LNCaP clone FGC (cell line): ENCODE measurements around the gene LRRC37A3.
A peak's percentile ranks its signal among the peaks of the same experiment; 100 is the strongest.
"Not testable (repeated sequence)": the region's sequence is repeated elsewhere in the genome, so short reads cannot be mapped to it uniquely, and the experiment has no call there.

ENCODE experiments used
- DNase-seq: peaks from one replicate; pipeline ENCODE4 v3.0.0-alpha.2; 2011; ENCODE audit warnings: low read depth
- H3K4me3 ChIP-seq: 2 replicates; pipeline ENCODE4 v1.5.1; 2011; ENCODE audit warnings: mild to moderate bottlenecking, low read depth, low read length, control low read depth

The LRRC37A3 gene

DNA sequence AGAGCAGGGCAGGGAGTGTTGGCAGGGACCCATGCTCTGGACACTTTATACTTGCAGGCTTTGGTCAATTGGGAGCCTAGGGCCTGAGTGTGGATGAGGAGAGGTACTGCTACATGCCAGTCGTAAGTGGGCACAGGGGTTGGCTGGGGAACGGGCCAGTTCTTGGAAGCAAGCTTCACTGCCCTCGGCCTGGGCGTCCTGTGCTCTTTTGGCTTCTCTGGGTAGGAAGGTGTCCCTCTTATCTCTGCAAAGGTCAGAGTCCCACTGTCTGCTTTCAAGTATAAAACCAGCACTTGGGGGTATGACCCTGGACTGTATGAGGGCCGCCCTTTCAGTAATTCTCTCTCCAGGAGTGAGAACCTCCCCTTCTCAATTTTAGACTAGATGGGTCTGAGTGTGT lies 80.8 kb downstream of the LRRC37A3 start:
- not testable (repeated sequence) for H3K4me3 ChIP-seq, DNase-seq

GRCh38 chr17:64837018-64837761 lies 82.1 kb downstream of the LRRC37A3 start:
- H3K4me3 ChIP-seq, result peak overlapping the region; percentile 65
- peak; percentile 21 for DNase-seq

DNA sequence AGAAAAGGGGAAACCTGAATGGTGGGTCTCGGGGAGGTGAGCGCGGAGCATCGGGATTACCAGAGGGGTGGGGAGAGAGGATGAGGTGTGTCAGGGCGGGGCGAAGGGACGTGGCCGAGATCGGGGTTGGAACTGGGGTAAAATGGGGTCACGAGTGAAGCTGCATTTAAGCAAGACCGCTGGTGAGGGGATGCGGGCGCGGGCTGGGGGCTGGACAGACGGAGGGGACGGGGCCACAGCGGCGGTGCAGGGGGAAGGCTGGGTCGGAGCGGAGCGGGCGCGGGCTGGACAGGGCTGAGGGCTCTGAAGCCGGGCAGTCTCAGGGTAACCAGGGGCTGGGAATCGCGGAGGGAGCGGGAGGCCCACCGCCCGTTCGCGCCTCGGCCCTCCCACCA lies 82.7 kb downstream of the LRRC37A3 start:
- not testable (repeated sequence) for DNase-seq
- peak overlapping the region; percentile 65 for H3K4me3 ChIP-seq

GRCh38 chr17:64834060-64834459 lies 85.2 kb downstream of the LRRC37A3 start:
- not testable (repeated sequence) for DNase-seq, H3K4me3 ChIP-seq

DNA sequence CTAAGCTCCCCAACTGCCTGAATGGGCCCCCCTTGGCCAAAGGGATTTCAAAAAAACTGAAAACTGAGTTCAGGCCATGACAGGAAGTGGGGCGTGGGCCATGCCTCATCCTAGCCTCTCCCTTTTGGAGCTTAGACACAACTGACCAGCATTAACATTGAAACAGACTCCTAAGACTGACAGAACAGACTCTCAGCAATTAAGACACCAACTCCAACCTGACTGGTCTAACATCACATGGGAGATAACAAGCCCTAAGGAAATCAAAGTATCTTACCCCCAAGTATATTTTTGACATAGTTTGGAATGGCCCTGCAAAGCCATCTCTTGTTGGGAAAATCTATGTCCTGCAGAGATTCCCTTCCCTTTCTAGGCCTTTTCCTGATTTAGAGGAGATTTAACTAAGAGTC lies 88.6 kb downstream of the LRRC37A3 start:
- DNase-seq, H3K4me3 ChIP-seq: not testable (repeated sequence)

- DNase-seq, H3K4me3 ChIP-seq: not testable (repeated sequence)
These were observed 89.3 kb downstream of the LRRC37A3 start for GRCh38 chr17:64829824-64830630.

GRCh38 chr17:64829068-64829467 lies 90.2 kb downstream of the LRRC37A3 start:
- not testable (repeated sequence) for DNase-seq, H3K4me3 ChIP-seq

DNA sequence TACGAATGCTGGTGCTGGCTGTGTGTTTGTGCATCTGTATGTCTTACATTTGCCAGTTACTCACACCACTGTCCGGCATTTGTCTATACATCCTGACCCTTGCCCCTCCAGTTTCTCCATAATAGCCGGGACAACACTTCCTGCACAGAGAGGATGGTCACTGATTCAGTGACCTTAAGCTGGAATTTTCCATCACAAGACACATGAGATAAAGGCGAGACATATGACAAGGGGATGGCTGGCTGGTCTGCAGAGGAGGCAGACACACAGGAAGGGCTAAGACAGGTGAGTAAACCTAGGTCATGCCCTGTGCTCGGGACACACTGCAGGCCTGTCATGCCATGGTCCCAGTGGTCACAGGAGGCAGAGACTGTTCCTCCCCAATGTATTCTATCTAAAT lies 100.4 kb downstream of the LRRC37A3 start:
- DNase-seq, H3K4me3 ChIP-seq: not testable (repeated sequence)

GRCh38 chr17:64815833-64816198 lies 103.5 kb downstream of the LRRC37A3 start:
- not testable (repeated sequence) for H3K4me3 ChIP-seq

DNA sequence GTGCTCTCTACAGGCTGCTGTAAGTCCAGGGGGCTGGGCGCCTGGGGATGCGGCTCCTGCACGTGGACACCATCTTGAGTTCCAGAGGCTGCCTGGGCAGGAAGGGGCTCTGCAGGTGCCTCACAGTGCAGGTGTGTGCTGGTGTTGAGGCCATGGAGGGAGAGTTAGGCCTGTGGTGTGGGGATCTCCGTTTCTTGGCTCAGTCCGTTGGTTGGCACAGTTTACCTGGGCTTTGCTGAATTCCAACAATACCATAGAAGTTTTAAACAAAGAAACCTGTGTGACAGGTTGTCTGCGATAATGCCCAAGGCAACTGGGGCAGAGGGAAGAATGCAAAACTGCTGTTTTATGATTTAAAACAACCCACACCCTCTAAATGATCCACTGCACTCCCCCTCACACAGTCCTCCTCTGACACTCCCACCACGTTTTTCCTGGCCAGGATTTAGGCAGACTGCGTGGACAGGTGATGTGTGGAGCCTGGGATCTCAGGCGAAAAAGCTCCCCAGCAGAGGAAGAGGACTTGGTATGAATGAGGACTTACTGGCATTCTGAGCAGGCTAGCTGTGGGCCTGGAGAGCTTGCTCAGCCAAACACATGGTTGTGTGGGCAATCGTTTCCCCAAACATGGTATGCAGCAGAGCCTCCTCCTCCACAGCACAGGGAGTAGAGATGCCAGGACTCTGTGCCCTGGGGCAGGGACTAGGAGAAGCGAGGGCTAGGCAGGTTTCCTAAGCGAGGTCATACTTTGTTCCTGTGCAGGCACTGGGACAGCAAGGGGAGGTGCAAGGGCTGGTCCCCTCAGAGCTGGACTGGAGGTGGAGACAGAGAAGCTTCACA lies 104.1 kb downstream of the LRRC37A3 start:
- peak; percentile 28 for DNase-seq
- not testable (repeated sequence) for H3K4me3 ChIP-seq

More at GRCh38 chr17:64815833-64816198, 103.5 kb downstream of the LRRC37A3 start:
- not testable (repeated sequence) for DNase-seq

GRCh38 chr17:64808178-64808977 lies 110.9 kb downstream of the LRRC37A3 start:
- DNase-seq, result peak; percentile 13
- not testable (repeated sequence) for H3K4me3 ChIP-seq
